ENCODE data around the gene SLC4A4.

Gene SLC4A4

DNA sequence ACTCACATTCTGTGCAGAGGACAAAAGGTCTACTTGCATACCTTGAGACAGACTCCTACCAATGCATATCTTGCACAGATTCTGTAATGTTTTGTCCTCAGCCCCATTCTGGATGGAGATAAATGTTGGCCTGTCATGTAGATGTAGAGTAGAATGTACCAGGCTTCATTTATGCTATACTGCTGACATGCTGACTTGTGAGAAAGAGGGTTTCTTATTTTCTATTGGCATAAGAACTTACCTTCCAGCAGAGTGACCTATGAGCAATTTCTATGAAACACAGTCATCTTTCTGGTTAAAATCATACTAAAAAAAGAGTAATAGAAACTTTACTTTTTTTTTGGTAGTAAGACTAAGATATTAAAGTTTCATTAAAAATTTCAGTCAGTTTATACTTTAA is 17.2 kb downstream of the SLC4A4 start:
- Histone ChIP-seq H3K4me3 (no peak overlapping the region), H3K27ac (no peak overlapping the region)

DNA sequence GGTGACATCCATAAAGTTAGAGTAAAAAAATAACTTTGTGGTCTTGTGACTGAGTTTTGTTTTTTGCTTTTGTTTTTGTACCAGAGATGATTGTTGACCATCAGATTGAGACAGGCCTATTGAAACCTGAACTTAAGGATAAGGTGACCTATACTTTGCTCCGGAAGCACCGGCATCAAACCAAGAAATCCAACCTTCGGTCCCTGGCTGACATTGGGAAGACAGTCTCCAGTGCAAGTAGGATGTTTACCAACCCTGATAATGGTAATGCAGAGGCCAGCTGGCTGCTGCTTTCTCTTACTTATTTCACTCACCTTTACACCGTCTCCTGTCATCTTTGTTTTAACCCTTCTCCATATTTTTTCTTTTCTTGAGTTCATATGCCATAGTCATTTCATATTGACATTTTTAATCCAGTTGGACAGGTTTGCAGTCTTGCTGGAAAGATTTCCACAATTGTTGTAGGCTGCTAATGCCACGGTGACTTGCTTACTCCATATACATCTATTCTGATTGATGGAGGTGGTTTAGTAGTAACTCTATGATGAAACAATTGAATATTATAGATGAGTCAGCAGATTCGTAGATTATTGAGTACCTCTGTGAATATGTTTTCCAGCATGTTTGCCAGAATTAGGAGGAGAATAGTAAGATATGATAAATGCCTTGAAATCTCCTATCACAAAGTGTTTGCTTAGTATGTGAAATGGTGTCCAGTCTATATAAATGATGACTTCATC is 18.3 kb downstream of the SLC4A4 start:
- Histone ChIP-seq H3K4me3 (no peak overlapping the region), H3K27ac (no peak overlapping the region)

DNA sequence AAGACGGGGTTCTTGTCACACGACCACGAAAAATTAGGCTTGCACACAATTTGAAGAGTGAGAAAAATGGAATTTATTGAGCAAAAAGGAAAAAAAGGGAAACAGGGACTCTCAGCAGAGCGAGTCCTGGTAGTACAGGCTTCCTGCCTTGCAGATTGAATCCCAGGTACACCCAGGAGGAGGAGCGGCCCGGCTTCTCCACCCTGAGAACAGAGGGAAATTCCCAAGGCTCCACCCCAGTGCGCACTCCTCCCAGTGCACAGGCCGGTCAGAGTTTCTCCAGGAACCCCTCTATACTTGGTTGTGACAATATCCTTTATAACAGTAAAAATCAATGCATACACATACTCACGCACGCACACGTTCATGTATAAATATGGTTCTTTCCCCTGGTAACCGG is 22.0 kb downstream of the SLC4A4 start:
- Histone ChIP-seq H3K27ac (no peak overlapping the region), H3K4me3 (no peak overlapping the region)

DNA sequence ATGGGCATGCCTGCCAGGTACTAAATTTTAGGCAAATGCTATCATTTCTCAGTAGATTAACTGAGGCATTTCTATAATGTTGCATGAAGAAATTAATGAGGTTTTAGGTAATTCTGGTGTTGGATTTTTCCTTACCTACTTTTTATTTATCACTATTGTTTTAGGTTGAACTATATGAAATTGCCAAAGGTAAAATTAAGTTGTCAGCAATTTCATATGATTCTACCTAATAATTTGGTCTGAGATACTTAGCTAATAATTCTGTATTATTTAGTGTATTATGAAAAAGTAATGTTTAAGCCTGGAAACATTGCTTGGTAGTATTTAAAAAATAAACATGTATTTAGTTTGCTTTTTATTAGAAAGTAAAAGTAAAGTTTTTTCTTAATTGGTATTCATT is 22.7 kb downstream of the SLC4A4 start:
- Histone ChIP-seq H3K27ac (no peak overlapping the region), H3K4me3 (no peak overlapping the region)

DNA sequence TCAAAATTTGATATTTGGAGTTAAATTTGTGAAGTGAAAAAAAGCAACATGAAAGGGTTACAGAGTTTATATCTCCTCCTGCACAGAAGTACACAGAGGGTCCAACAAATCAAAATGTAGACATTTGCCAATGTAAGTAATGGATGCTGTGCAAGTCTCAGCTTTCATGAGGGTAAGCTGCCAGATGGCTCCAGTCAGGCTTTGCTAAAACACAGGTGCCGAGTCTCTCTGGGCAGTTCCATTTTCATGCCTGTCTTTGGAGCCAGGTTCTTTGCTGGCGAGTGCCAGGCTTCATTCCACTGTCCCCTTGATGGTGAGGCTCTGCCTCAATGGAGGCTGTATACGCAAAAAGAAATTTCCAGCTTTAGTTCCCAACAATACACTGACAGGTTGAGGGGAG is 27.9 kb downstream of the SLC4A4 start:
- H3K4me3 ChIP-seq: no peak overlapping the region
- H3K27ac ChIP-seq: no peak overlapping the region

DNA sequence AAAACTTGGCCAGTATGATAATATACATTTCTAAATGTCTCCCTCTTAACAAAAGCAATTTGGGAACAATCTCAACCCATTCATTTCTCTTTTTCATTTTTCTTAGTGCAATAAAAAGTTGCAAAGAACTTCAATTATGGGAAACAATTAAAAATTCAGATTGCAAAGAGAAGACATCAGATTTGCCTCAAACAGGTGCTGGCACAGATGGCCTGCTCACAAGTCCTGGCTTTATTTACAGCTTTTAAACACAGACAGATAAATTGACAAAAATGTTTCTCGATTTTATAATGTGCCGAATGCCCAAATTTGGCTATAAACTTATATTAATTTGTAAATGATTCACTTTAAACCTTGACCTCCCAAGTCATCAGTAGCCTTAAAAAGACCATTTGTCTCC is 28.7 kb downstream of the SLC4A4 start:
- H3K4me3 ChIP-seq: no peak overlapping the region
- H3K27ac ChIP-seq: no peak overlapping the region

DNA sequence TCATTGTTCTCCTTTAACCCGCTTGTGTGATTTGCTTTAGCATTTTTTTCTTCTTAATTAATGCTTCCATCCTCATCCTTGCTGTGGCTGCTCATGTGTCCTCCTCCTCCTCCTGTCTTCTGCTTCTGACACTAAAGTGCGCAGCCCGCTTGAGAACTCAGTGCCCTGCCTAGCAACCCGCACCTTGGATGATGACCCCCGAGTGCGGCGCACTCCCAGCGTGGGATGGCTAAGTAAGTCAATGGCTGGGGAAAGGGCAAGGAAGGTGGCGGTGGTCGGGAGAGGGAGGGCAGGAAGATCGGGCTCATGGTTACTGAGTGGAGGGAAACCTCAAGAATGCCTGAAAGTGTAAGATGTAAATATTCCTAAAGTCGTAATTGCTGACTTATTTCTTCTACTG is 30.1 kb downstream of the SLC4A4 start:
- Histone ChIP-seq H3K4me3 (no peak overlapping the region), H3K27ac (no peak overlapping the region)

DNA sequence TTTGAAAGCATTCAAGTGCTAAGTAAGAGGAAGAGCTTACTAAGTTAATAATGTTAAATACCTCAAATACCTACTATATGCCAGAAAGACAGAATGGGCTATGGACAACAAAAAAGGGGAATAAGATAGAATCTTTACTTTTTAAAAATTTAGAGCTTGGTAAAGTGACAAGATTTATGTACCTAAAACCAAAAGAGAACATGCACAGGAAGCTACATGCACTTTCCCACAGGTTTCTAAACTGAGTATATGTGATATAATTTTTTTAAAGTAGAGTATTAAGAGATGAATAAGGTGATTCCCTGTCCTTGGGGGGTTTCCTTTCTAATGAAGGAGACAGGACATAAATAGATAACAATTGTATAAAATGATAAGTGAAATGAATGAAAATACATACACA is 30.7 kb downstream of the SLC4A4 start:
- Histone ChIP-seq H3K4me3 (no peak overlapping the region), H3K27ac (no peak overlapping the region)

DNA sequence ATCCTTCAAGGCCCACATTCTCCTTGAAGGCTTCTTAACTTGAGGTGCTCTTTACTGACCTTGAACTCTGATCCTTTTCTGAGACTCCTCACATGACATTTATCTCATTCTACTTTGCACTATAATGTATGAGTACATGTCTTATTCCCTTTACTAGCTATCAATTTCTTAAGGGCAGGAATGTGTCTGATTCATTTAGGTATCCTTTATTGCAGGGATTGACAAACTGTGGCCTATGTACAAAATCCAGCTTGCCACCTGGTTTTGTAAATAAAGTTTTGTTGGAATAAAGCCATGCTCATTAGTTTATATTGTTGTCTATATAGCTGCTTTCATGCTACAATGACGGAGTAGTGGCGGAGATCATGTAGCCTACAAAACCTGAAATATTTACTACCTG is 36.7 kb downstream of the SLC4A4 start:
- Histone ChIP-seq H3K27ac (no peak overlapping the region), H3K4me3 (no peak overlapping the region)

DNA sequence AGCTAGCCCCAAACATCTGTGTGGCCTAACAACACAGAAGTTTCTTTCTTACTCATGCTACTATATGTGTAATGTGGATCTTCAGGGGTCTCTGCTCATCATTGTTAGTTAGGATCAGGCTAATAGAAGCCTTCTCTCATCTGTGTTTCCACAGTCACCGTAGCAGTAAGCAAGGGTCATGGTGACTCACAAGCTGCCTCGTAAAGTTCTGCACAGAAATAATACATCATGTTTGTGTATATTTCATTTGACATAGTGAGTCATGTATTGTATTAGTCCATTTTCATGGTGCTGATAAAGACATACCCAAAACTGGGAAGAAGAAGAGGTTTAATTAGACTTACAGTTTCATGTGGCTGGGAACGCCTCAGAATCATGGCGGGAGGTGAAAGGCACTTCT is 38.7 kb downstream of the SLC4A4 start:
- Histone ChIP-seq H3K4me3 (no peak overlapping the region), H3K27ac (no peak overlapping the region)

DNA sequence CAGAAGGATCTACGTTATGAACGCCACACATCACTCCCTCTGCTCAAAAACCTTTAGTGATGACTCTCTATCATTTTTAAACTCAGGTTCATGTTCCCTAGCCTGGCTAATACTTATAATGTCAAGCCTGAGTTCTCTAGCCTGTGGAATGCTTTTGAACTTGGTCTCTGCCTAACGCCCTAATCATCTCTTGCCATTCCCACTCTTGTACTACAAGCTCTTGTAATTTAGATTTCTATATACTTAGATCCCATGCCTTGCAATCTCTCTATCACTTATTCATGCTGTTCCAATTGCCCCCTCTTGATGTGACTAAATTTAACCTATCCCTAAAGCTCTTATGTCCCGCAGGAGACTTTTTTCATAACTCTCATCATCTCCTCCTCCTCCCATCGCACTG is 40.3 kb downstream of the SLC4A4 start:
- no peak overlapping the region for H3K4me3 ChIP-seq
- no peak overlapping the region for H3K27ac ChIP-seq

DNA sequence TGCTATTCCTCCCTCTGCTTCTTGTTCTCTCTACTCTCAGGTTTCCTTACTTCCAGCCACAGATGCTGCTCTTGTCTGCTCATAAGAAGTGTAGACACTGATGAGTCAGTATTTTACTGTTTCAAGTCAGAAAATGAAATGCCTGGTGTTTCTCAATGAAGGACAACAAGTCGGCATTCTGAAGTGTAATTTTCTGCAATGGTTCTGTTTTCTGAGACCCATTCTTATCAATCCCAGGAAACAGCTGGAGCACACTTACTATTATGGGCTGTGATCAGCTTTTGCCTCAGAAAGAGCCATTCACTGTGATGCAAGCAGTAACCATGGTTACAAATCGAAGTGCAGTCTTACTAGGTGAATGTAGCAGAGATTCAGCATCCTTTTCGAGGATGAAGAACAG is 42.0 kb downstream of the SLC4A4 start:
- no peak overlapping the region for H3K4me3 ChIP-seq

DNA sequence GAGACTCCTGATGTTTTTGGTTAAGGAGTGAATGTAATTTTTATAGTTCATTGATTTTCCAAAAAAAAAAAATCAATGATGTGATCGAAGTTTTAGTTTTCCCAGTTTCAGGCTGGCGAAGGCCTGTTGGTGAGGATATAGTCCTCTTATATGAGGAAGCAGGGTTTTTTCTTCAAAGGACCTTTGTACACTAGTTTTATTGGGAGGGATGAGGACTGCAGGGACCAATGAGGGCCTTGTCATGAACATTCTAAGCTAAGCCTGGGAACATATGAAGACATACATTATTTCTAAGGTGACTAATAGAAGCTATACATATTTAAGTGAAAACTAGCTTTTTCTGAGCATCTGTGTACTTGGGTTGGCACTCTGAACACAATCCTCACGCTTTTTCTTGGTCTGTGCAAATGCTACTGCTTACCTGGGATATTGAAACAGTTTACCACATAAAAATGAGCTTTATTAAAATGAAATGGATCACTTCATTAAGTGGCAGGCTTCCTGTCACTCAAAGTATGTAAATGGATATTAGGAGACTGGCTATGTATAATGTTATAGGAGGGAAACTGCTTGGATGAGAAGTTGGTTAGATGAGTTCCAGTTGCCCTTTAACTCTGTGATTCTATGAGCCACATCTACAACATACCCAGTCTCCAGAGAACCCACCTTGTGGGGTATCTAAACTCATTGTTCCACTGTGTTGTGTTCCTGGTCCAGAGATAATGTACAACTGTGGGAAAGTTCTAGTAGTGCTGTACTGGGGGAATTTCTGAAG is 43.5 kb downstream of the SLC4A4 start:
- no peak overlapping the region for H3K4me3 ChIP-seq
- H3K27ac ChIP-seq: no peak overlapping the region

More for the DNA sequence above, 42.0 kb downstream of the SLC4A4 start:
- H3K27ac ChIP-seq: no peak overlapping the region

DNA sequence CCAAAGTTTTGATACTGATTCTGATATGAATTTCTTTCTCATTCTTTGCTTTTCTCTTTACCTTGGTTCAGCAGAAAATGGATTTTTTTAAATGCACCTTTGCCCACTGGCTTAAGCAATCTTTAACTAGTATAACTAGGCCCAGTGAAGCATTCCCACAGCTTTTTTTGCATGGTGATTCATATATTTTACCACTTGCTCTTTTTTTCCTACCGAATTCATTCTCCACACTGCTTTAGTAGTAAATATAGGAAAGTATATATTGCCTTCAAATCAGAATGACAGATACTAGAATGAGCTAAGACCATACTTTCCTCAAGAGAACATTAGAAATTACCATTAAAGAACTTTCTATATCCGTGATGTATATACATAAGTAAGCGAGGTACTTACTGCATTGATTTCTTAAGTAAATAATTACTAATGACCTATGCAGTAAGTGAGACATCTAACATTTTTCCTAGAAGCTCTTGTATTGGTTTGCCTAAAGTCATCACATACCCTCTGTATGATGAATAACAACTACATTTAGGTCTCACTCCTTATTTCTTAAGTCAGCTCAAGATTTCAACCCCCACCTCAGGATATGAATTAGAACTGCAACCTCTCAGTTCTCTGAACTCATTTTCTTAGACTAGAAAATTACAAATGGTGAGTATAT is 44.2 kb downstream of the SLC4A4 start:
- Histone ChIP-seq H3K27ac (no peak overlapping the region), H3K4me3 (no peak overlapping the region)

DNA sequence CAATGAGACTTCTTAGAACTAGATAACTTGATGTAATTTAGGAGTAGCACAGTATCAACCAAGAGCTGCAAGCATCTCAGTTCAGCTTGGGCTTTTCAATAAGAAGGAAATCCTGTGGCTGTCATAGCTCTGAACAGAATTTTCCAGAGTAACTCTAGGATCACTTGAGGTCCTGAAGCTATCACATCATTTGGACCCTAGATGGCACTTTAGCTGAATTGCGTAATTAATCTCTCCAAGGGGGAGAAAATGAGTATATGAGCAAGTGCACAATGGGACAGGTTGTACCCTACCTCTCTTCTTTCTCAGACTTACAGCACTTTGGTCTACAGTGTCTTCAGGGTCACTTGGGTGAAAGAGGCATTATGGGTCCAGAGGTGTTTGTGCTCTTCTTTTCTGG is 45.2 kb downstream of the SLC4A4 start:
- no peak overlapping the region for H3K27ac ChIP-seq

DNA sequence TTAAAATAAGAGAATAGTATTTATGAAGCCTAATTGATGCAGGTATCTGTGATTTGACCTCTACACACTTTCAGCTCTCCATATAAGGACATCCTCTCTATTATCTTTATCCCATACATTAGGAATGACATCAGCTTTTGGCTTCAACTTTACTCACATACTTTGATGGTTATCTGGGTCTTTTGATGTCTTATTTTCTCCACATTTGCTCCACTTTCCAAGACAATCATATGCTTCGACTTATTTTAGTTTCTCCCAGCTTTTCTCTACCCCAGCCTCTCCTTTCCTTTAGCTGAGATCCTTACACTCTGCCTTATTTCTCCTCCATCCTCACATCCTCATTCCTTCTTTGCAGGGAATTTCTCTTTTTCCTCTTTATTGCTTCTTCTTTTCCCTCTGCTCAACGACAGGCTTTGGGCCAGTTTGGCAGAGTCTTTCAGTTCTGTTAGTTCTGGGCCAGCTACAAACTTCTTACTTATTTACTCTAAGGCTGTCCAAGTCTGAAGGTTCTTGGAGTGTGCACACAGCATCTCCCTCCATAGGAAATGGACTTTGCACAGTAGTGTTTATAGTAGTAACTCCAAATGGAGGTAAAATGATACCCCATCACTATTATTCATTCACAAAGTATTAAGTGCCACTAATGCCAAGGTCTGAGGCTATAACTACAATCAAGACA is 50.5 kb downstream of the SLC4A4 start:
- Histone ChIP-seq H3K27ac (no peak overlapping the region), H3K4me3 (no peak overlapping the region)

More for the DNA sequence above, 45.2 kb downstream of the SLC4A4 start:
- H3K4me3 ChIP-seq: no peak overlapping the region

DNA sequence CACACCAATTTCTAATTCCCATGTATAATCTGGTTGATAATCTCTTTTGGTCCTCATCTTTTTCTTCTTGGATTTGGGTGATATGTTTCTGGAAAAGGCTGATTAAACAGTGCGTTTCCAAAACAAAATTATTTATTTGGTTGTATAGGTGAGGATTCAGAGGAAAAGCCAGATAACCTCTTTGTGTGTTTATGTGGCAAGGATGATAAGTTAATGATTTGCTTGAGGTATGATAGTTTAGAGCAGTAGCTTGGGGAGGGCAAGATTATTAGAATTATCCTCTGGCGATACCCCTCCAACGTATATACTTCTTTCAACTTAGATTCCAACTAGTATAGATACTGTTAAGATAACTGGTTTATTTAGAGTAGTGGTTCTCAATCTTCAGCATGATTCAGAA is 53.3 kb downstream of the SLC4A4 start:
- Histone ChIP-seq H3K4me3 (no peak overlapping the region), H3K27ac (no peak overlapping the region)

DNA sequence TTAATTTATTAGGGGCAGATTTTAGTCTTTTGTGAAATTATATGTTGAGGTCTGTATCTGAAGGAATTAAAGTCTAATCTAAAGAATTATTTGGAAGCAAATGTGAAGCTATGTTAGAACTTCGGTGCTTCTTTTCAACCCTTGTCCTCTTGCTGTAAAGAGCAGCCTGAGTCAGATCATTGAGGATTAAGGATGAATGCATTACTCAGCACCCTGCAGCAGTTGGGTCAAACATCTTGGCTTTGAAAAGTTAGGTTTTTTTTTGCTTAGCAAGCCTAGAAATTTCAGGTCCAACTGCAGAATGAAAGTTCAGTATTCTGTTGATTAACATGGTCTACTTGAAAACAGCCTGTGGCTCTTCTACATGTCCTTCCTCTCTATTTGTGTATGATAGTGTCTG is 57.6 kb downstream of the SLC4A4 start:
- no peak overlapping the region for H3K4me3 ChIP-seq
- H3K27ac ChIP-seq: no peak overlapping the region

DNA sequence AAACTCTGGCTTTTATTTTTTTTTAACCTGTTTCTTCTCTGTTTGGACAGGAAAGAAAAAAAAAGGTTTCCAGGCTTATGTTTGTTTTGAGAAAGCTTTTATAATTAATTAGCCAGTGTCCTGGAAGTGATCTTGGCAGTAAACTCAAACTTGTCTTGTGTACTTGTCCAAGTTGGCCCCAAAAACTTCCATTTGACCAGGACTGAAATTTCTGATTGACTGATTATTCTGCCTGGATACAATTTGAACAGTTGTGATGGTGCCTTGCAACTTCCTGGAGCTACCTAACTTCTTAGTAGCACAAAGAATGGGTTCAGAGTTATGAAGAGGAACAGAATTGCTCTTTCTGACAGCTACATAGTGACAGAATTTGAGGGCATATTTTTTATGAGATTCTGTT is 62.0 kb downstream of the SLC4A4 start:
- Histone ChIP-seq H3K27ac (no peak overlapping the region), H3K4me3 (no peak overlapping the region)

DNA sequence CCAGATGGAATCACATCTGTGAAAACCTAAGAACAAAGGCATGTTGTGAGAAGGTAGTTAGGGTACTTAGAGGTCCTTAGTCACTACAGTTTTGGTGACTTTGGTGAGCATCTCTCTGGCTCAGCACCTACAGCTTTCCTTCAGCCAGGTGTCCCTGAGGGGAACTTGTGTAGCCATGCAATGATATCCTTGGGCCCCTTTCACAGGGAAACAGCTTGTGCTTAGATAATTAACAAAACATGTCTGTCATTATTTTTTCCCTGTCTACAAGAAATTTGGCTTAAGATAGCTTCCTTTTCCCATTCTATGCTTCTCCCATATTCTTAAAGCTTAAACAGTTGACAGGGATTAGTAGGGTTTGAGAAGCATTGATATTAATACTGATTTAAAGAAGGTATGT is 63.8 kb downstream of the SLC4A4 start:
- Histone ChIP-seq H3K4me3 (no peak overlapping the region), H3K27ac (no peak overlapping the region)

DNA sequence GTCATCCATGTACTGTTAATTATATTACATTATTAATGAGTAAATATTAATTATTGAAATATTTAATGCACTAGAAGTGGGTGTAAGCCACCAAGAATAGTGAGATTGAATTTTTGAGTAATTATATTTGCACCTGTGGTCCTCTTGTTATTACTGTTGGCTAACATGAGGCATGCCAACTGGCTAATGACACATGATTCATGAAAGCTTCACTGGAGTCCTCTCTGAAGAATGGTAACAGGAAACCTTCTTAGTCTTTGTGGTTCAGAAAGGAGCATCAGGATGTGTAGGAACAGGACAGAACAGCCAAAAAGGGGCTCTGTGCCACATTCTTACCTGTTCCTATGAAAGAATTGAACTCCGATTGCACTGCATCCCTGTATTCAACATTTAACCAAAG is 65.2 kb downstream of the SLC4A4 start:
- H3K4me3 ChIP-seq: no peak overlapping the region
- no peak overlapping the region for H3K27ac ChIP-seq

Data from skin epidermis (tissue), 12 donors.